Ishikawa (cell line): ENCODE results near the gene EFS.

ENCODE experiments used
- EP300 ChIP-seq: IDR thresholded peaks from 2 replicates; pipeline ENCODE4 v1.6.1; 2012; ENCODE audit warnings: borderline replicate concordance
- FOXM1 ChIP-seq: IDR thresholded peaks from 2 replicates; pipeline ENCODE4 v1.6.1; 2012; ENCODE audit warnings: low read depth, borderline replicate concordance
- RAD21 ChIP-seq: IDR thresholded peaks from 2 replicates; pipeline ENCODE4 v1.6.1; 2012; ENCODE audit warnings: low read depth
- TAF1 ChIP-seq: IDR thresholded peaks from 2 replicates; pipeline ENCODE4 v1.6.1; 2012; ENCODE audit warnings: low read depth, mild to moderate bottlenecking
- YY1 ChIP-seq: IDR thresholded peaks from 2 replicates; pipeline ENCODE4 v1.6.1; 2012; ENCODE audit warnings: low read depth
- TF ChIP-seq, protein P1 (sequence below): IDR thresholded peaks from 2 replicates; pipeline ENCODE4 v1.6.1; 2012; ENCODE audit warnings: low read depth, mild to moderate bottlenecking
- TF ChIP-seq, protein P2 (sequence below): IDR thresholded peaks from 2 replicates; pipeline ENCODE4 v1.6.1; 2012

DNA sequence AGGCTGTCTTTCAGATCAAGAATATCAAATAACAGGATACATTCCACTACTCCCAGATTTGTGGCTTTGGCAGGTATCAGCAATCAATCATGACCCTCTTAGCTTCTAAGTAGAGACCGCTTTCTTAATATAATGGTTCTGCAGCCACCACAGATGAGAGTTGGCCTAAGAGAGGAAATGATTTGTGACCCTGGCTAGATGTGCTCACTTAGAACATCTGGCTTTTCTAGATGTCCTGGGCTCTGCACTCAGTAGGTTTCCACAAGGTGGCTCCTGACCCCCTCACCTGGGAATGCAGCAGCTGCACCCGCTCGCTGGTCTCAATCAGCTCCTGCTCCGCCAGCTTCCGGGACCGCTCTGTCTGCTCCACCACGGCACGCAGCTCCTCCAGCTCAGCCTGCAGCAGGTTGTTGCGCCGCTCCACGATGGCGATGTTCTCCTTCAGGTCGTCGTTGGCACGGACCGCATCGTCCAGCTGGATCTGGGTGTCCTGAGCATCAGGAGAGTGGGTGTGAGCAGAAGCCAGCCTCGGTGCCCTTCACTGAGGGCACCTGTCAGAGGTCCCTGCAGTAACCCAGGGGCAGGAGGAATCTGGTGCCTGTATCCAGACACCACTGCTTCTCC is 20.8 kb upstream of the EFS start:
- TF ChIP-seq EP300 (no peak), FOXM1 (no peak), RAD21 (no peak), TAF1 (no peak), YY1 (no peak)
- TF ChIP-seq, protein P1, sequence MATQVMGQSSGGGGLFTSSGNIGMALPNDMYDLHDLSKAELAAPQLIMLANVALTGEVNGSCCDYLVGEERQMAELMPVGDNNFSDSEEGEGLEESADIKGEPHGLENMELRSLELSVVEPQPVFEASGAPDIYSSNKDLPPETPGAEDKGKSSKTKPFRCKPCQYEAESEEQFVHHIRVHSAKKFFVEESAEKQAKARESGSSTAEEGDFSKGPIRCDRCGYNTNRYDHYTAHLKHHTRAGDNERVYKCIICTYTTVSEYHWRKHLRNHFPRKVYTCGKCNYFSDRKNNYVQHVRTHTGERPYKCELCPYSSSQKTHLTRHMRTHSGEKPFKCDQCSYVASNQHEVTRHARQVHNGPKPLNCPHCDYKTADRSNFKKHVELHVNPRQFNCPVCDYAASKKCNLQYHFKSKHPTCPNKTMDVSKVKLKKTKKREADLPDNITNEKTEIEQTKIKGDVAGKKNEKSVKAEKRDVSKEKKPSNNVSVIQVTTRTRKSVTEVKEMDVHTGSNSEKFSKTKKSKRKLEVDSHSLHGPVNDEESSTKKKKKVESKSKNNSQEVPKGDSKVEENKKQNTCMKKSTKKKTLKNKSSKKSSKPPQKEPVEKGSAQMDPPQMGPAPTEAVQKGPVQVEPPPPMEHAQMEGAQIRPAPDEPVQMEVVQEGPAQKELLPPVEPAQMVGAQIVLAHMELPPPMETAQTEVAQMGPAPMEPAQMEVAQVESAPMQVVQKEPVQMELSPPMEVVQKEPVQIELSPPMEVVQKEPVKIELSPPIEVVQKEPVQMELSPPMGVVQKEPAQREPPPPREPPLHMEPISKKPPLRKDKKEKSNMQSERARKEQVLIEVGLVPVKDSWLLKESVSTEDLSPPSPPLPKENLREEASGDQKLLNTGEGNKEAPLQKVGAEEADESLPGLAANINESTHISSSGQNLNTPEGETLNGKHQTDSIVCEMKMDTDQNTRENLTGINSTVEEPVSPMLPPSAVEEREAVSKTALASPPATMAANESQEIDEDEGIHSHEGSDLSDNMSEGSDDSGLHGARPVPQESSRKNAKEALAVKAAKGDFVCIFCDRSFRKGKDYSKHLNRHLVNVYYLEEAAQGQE: no peak
- TF ChIP-seq, protein P2, sequence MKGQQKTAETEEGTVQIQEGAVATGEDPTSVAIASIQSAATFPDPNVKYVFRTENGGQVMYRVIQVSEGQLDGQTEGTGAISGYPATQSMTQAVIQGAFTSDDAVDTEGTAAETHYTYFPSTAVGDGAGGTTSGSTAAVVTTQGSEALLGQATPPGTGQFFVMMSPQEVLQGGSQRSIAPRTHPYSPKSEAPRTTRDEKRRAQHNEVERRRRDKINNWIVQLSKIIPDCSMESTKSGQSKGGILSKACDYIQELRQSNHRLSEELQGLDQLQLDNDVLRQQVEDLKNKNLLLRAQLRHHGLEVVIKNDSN: no peak
